ENCODE data around the gene TXLNB.
"Not testable (repeated sequence)": the region's sequence is repeated elsewhere in the genome, so short reads cannot be mapped to it uniquely, and the experiment has no call there.

Gene TXLNB

DNA sequence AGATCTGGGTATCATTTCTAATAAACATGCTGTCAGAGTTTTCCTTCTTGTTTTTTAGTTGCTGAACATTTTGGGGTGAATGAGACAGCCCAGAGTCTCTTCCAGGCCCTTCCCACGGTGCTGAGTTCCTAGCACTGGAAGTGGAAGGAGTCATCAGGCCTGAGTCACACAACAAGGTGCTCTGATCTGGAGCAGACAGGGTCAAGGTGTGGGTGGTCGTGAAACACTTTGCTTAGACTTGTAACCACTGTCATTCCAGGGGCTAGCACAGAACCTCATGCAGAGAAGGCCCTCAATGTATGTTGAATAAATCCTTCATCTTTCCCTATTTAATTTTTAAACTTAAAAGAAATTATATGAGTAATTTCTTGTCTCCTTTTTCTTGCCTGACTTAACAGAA lies 60.6 kb downstream of the TXLNB start:
- no peak for DNase-seq (ENCODE audit: extremely low read depth, low read depth)
- TF ChIP-seq, protein P1, sequence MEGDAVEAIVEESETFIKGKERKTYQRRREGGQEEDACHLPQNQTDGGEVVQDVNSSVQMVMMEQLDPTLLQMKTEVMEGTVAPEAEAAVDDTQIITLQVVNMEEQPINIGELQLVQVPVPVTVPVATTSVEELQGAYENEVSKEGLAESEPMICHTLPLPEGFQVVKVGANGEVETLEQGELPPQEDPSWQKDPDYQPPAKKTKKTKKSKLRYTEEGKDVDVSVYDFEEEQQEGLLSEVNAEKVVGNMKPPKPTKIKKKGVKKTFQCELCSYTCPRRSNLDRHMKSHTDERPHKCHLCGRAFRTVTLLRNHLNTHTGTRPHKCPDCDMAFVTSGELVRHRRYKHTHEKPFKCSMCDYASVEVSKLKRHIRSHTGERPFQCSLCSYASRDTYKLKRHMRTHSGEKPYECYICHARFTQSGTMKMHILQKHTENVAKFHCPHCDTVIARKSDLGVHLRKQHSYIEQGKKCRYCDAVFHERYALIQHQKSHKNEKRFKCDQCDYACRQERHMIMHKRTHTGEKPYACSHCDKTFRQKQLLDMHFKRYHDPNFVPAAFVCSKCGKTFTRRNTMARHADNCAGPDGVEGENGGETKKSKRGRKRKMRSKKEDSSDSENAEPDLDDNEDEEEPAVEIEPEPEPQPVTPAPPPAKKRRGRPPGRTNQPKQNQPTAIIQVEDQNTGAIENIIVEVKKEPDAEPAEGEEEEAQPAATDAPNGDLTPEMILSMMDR (IDR thresholded peaks at IDR 0.05; ENCODE audit: low read depth, low read length) = no peak

DNA sequence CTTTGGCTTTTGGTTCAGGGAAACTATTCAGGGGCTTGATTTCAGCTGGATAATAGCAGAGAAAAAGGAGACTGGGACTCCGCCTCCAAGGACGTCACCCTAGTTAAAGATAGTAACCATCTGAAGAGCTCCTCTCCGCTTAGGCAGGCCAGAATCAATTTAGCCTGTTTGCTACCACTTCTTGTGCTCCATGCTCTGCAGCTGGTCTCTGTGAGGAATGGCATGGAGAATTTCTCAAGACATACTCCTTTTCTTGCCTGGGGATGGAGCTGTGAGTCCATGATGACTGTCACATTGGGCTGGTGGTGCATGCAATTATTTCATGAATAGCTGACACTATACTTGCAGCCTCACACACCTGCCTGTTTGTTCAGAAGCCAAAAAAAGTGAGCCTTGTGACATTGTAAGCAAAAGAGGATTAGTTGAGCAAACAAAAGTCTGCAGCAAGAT lies 61.4 kb downstream of the TXLNB start:
- DNase-seq (ENCODE audit: extremely low read depth, low read depth) = no peak
- TF ChIP-seq, protein P1 (IDR thresholded peaks at IDR 0.05; ENCODE audit: low read depth, low read length) = peak; percentile 15

DNA sequence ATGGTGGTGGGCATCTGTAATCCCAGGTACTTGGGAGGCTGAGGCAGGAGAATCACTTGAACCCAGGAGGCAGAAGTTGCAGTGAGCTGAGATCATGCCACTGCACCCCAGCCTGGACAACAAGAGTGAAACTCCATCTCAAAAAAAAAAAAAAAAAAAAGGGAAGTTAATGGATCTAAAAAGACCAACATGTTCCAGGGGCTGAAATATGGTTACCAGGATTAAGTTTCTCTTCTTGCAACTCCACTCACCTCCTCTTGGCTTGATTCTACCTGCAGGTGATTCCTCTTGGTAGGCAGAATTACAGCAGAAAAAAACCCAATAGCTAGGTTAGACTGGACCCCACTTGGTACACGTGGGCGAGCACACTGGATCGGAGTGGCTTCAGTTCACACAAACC lies 63.4 kb downstream of the TXLNB start:
- DNase-seq (ENCODE audit: extremely low read depth, low read depth) = not testable (repeated sequence)

DNA sequence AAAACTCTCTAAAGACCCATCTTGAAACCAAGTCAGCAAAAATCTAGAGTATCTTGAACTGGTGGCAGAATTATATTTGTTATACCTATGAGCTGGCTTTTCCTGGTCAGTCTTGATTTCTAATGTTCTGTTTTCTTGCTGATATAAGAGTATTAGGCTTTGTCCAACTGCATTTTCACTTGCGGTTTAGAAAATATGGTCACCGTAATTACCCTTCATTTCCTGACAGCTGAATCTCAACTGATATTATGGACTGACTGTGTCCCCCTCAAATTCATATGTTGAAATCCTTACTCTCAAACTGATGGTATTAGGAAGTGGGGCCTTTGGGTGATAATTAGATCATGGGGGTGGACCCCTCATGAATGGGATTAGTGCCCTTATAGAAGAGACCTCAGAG lies 72.1 kb downstream of the TXLNB start:
- TF ChIP-seq, protein P1 (IDR thresholded peaks at IDR 0.05; ENCODE audit: low read depth, low read length) = no peak
- no peak for DNase-seq (ENCODE audit: extremely low read depth, low read depth)

DNA sequence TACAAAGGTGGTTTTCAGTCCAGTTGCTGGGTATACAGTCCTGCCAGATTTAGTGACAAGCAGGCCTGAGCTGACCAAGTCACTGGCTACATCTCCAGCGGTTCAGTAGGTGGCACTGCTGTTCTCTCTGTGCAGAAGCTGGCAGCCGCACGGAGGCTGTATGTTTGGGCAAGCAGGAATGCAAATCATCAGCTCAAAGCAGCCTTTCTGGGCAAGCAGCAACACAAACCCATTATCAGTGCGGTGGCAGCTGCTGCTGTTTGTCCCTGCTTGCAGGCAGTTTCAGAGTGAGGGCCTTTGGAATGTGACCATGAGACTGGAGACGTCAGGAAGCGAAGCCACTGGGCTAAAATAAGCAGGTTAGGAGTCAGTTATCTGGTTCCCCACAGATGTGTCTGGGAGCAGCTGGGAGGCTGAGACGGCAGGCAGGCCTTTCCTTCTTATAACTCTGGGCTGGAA lies 72.5 kb downstream of the TXLNB start:
- TF ChIP-seq, protein P1 (IDR thresholded peaks at IDR 0.05; ENCODE audit: low read depth, low read length) = peak; percentile 97
- DNase-seq (ENCODE audit: extremely low read depth, low read depth) = peak; percentile 79

- not testable (repeated sequence) for DNase-seq (ENCODE audit: extremely low read depth, low read depth)
Observed at GRCh38 chr6:139212460-139212859, 79.3 kb downstream of the TXLNB start.

DNA sequence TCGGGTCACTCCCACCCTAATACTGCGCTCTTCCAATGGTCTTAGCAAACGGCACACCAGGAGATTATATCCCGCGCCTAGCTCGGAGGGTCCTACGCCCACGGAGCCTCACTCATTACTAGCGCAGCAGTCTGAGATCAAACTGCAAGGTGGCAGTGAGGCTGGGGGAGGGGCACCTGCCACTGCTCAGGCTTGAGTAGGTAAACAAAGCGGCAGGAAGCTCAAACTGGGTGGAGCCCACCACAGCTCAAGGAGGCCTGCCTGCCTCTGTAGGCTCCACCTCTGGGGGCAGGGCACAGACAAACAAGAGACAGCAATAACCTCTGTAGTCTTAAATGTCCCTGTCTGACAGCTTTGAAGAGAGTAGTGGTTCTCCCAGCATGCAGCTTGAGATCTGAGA lies 81.0 kb downstream of the TXLNB start:
- DNase-seq (ENCODE audit: extremely low read depth, low read depth) = not testable (repeated sequence)

- DNase-seq (ENCODE audit: extremely low read depth, low read depth) = no peak
Observed at GRCh38 chr6:139205843-139206242, 86.0 kb downstream of the TXLNB start.

DNA sequence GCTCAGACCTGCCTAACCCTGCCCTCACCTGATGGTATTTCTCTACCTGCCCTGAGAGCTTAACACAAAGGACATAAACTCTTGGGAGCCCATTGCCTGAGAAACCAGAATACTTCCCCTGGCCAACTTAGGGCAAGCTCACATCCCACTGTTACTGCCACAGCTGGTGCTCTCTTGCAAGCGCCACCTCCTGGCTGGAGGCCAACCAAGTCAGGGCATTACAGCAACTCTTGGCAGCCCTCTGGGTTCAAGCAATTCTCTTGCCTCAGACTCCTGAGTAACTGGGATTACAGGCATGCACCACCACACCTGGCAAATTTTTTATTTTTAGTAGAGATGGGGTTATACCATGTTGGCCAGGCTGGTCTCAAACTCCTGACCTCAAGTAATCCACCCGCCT lies 86.8 kb downstream of the TXLNB start:
- DNase-seq (ENCODE audit: extremely low read depth, low read depth) = no peak
- TF ChIP-seq, protein P1 (IDR thresholded peaks at IDR 0.05; ENCODE audit: low read depth, low read length) = no peak

More at GRCh38 chr6:139205843-139206242, 86.0 kb downstream of the TXLNB start:
- TF ChIP-seq, protein P1 (IDR thresholded peaks at IDR 0.05; ENCODE audit: low read depth, low read length) = no peak
